Spinal cord (tissue), 10 donors: ENCODE results near the gene ATP6V1C2. TPM values are rescaled to one million over a fixed set of nuclear protein-coding genes. Genes with fewer than 3 reads are reported as not detected.

Source experiments
- DNase-seq, 6 donors: peaks; one replicate each; pipeline versions ENCODE4 v3.0.0 to v3.0.0-alpha.2; 2013 to 2015; ENCODE audit warnings: low spot score in 6 of 6, low read depth in 4 of 6
- H3K27ac ChIP-seq: one replicate; pipeline ENCODE4 v1.5.1; 2013; ENCODE audit warnings: low read depth, low read length, control low read depth
- H3K27me3 ChIP-seq: one replicate; pipeline ENCODE4 v1.6.1; 2013; ENCODE audit warnings: low read length; ENCODE audit not compliant: control insufficient read depth, insufficient read depth
- H3K36me3 ChIP-seq: one replicate; pipeline ENCODE4 v1.6.1; 2013; ENCODE audit warnings: low read length; ENCODE audit not compliant: control insufficient read depth, insufficient read depth
- H3K4me1 ChIP-seq: one replicate; pipeline ENCODE4 v1.6.1; 2013; ENCODE audit warnings: low read length; ENCODE audit not compliant: control insufficient read depth, insufficient read depth
- H3K4me3 ChIP-seq: one replicate; pipeline ENCODE4 v1.5.1; 2013; ENCODE audit warnings: low read depth, low read length, control low read depth
- H3K9me3 ChIP-seq: one replicate; pipeline ENCODE4 v1.6.1; 2013; ENCODE audit warnings: low read length; ENCODE audit not compliant: control insufficient read depth, insufficient read depth
- WGBS: methylation state at CpG from one replicate; pipeline ENCODE4 v1.1.5; 2013; ENCODE audit warnings: missing lambda C conversion rate; ENCODE audit not compliant: insufficient coverage; 5-methylcytosine and 5-hydroxymethylcytosine counted together
- polyA plus RNA-seq, 2 donors: library from polyadenylated mRNA; unstranded; fragments of 120-200 nt; gene quantifications; one replicate each; pipeline ENCODE4 v1.2.1, GENCODE V29; 2013; ENCODE audit not compliant: insufficient read length in 2 of 2
- total RNA-seq, 2 donors: library from RNA; depleted of rRNA in 1 of 2; stranded (reverse); fragments of 120-200 nt in 1 of 2; fragments of >200 nt in 1 of 2; gene quantifications; one replicate each; pipeline versions ENCODE4 v1.2.3 to v1.2.4, GENCODE V29; 2013 to 2014
- donor health status: healthy.

ATP6V1C2 gene
- total and polyA plus RNA-seq, 4 donors: 0.77 to 3.5 (median 1.7) TPM

DNA sequence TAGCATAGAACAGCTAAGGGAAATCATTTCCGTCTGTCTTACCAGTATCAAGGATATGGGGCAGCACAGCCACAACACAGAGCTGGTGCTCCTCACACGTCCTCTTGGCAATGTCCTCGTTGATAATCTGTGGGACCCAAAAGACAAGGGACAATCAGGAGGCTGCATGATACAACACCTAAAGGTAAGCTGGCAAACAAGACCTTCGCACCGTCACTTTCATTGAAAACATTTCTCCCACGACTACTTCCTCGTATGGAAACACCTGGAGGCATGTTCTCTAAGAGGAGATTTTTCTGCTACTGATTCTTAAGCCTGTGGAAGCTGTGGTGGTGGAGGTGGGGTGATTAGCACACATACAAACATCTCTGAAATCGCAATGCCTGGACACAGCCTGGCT is 67.4 kb downstream of the ATP6V1C2 start:
- DNase-seq: no peak
- Histone ChIP-seq H3K27ac (no peak overlapping the region), H3K36me3 (peaks cover 56% of the 10 kb centered on the region), H3K4me3 (no peak overlapping the region), H3K27me3 (no peaks in the 10 kb centered on the region), H3K4me1 (peaks cover 11% of the 10 kb centered on the region), H3K9me3 (no peaks in the 10 kb centered on the region)
- WGBS: 89% methylated on average over 3 of the region's 8 CpGs

GRCh38 chr2:10790228-10790973 is 69.0 kb downstream of the ATP6V1C2 start:
- peaks cover 53% of the 10 kb centered on the region for H3K36me3 ChIP-seq
- WGBS: 92% methylated on average over 6 of the region's 6 CpGs
- no peaks in the 10 kb centered on the region for H3K9me3 ChIP-seq
- DNase-seq: no peak
- H3K4me3 ChIP-seq: no peak overlapping the region
- peaks cover 11% of the 10 kb centered on the region for H3K4me1 ChIP-seq
- H3K27me3 ChIP-seq: no peaks in the 10 kb centered on the region
- no peak overlapping the region for H3K27ac ChIP-seq

- Histone ChIP-seq H3K4me1 (peaks cover 11% of the 10 kb centered on the region), H3K27ac (peak overlapping the region; percentile 72), H3K9me3 (no peaks in the 10 kb centered on the region), H3K4me3 (no peak overlapping the region), H3K36me3 (peaks cover 44% of the 10 kb centered on the region), H3K27me3 (no peaks in the 10 kb centered on the region)
- no CpG with 5 or more reads among the region's 2 CpGs for WGBS
- DNase-seq: peak in 2 of 6 donors; percentile 47 to 56
Measured at GRCh38 chr2:10792001-10792634, 70.7 kb downstream of the ATP6V1C2 start.

- H3K4me3 ChIP-seq: no peak overlapping the region
- peak overlapping the region; percentile 72 for H3K27ac ChIP-seq
- H3K9me3 ChIP-seq: no peaks in the 10 kb centered on the region
- H3K36me3 ChIP-seq: peaks cover 39% of the 10 kb centered on the region
- DNase-seq: peak in 1 of 6 donors; percentile 40
- H3K4me1 ChIP-seq: peaks cover 11% of the 10 kb centered on the region
- WGBS: 90% methylated on average over 17 of the region's 17 CpGs
- H3K27me3 ChIP-seq: no peaks in the 10 kb centered on the region
Measured at GRCh38 chr2:10792660-10793400, 71.4 kb downstream of the ATP6V1C2 start.

GRCh38 chr2:10793816-10794215 is 72.4 kb downstream of the ATP6V1C2 start:
- Histone ChIP-seq H3K27me3 (no peaks in the 10 kb centered on the region), H3K4me3 (no peak overlapping the region), H3K27ac (no peak overlapping the region), H3K9me3 (no peaks in the 10 kb centered on the region), H3K36me3 (peaks cover 34% of the 10 kb centered on the region), H3K4me1 (peaks cover 11% of the 10 kb centered on the region)
- 91% methylated on average over 1 of the region's 1 CpG for WGBS
- no peak for DNase-seq

- DNase-seq: no peak
- Histone ChIP-seq H3K27ac (no peak overlapping the region), H3K4me3 (no peak overlapping the region), H3K36me3 (peaks cover 32% of the 10 kb centered on the region), H3K27me3 (no peaks in the 10 kb centered on the region), H3K4me1 (peaks cover 11% of the 10 kb centered on the region), H3K9me3 (no peaks in the 10 kb centered on the region)
- WGBS: 81% methylated on average over 5 of the region's 5 CpGs
Measured at GRCh38 chr2:10794876-10795275, 73.4 kb downstream of the ATP6V1C2 start.

- no peak for DNase-seq
- no peak overlapping the region for H3K27ac ChIP-seq
- 40% methylated on average over 1 of the region's 7 CpGs for WGBS
- no peak overlapping the region for H3K4me3 ChIP-seq
- H3K4me1 ChIP-seq: peaks cover 11% of the 10 kb centered on the region
- peaks cover 28% of the 10 kb centered on the region for H3K36me3 ChIP-seq
- H3K27me3 ChIP-seq: no peaks in the 10 kb centered on the region
- no peaks in the 10 kb centered on the region for H3K9me3 ChIP-seq
Measured at GRCh38 chr2:10795508-10796046, 74.1 kb downstream of the ATP6V1C2 start.

GRCh38 chr2:10796703-10797102 is 75.3 kb downstream of the ATP6V1C2 start:
- H3K4me3 ChIP-seq: no peak overlapping the region
- H3K9me3 ChIP-seq: no peaks in the 10 kb centered on the region
- peaks cover 11% of the 10 kb centered on the region for H3K4me1 ChIP-seq
- no peak for DNase-seq
- H3K27ac ChIP-seq: no peak overlapping the region
- no peaks in the 10 kb centered on the region for H3K27me3 ChIP-seq
- no CpG with 5 or more reads among the region's 2 CpGs for WGBS
- H3K36me3 ChIP-seq: peaks cover 25% of the 10 kb centered on the region

DNA sequence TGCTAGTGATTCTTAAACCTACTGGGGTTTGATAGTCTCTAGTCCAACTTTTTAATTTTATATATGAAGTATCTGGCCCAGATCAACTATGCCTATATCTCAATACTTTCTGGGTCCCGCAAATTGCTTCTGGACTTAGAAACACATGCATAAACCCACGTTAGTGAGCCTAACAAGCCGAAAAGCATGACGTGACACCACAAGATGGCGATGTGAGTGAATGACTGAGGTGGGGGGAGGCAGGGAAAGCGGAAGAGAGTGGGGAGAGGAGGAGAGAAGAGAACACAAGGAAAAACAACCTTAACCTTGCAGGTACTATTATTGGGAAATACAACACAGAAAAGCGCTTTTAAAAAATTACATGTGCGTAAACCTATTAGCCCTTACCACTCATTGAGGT is 77.4 kb downstream of the ATP6V1C2 start:
- Histone ChIP-seq H3K4me3 (no peak overlapping the region), H3K27ac (no peak overlapping the region), H3K36me3 (peaks cover 21% of the 10 kb centered on the region), H3K4me1 (peaks cover 4% of the 10 kb centered on the region), H3K9me3 (no peaks in the 10 kb centered on the region), H3K27me3 (no peaks in the 10 kb centered on the region)
- peak in 1 of 6 donors; percentile 25 for DNase-seq
- no CpG with 5 or more reads among the region's 8 CpGs for WGBS
